Measurements from ENCODE around the gene SEC23IP. TPM values are rescaled to one million over a fixed set of nuclear protein-coding genes. Genes with fewer than 3 reads are reported as not detected.

SEC23IP gene
- 43.0 to 50.5 TPM (median 49.0 TPM) in 5 replicates for total RNA-seq (2022; extraction: Qiagen RNA extraction)

DNA sequence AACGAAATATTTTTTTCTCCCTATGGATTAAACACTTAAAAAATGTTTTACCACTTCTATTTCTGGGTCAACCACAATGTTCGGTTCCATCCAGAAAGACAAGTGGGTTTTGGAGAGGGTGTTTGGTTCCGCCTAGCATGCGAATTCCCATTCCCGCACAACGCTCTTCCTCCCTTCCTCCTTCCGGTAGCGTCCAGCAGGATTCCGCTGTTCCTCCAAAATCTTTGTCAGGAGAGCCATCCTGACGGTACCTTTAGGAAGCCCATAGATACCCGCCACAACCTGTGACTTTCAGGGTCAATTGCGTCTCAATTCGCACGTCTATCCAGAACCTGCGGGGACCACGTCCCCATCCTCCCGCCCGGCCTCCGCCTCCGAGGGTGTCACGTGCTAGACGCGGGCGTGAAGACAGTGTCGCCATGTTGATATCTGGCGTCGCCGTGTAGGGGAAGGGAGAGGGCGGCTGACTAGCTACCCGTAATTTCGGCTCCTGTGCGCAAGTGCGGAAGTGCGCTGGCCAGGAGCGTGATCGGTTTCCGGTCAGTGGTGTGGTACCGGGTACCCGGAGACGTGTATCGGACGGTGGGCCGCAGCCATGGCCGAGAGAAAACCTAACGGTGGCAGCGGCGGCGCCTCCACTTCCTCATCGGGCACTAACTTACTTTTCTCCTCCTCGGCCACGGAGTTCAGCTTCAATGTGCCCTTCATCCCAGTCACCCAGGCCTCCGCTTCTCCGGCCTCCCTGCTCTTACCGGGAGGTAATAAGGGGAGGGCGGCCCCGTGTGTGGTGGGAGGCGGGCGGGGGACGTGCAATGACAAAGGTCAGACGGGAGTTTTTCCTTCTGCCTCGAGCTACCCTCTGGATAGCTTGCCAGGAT, at the start of gene SEC23IP:
Gene SEC23IP, plus strand, starts transcription at position 543 of the 878 bp plus-strand sequence. Its CDS starts 53 bp downstream, at position 596.

GRCh38 chr10:119872610-119872859, 20.0 kb upstream of the SEC23IP start, which contains the start of gene MCMBP:
MCMBP (minus strand) TSS chr10:119872843; CDS start chr10:119872584, 259 bp downstream.

Other genes with a start within 250 kb of the SEC23IP start
- gene BAG3, start 241.3 kb upstream of the SEC23IP start, total RNA-seq (2022; extraction: Qiagen RNA extraction), result 230 to 264 TPM (median 258 TPM) in 5 replicates
- gene INPP5F, start 166.7 kb upstream of the SEC23IP start, total RNA-seq (2022; extraction: Qiagen RNA extraction), result 8.3 to 11.4 TPM (median 10.5 TPM) in 5 replicates
- gene MCMBP, start 19.9 kb upstream of the SEC23IP start, total RNA-seq (2022; extraction: Qiagen RNA extraction), result 76.8 to 92.4 TPM (median 89.8 TPM) in 5 replicates